Gastroesophageal sphincter (tissue), 3 donors: Measurements from ENCODE around the gene PKN1.

Experiments
- POLR2A ChIP-seq, 2 donors: fragments of 450-650 bp; IDR thresholded peaks; one replicate each; pipeline ENCODE4 v1.6.1; 2017; ENCODE audit warnings: antibody characterized with exemption in 2 of 2, mild to moderate bottlenecking in 2 of 2, moderate library complexity in 1 of 2
- POLR2AphosphoS5 ChIP-seq: sonication (generic); formaldehyde crosslinking; IDR thresholded peaks from one replicate; pipeline ENCODE4 v1.6.1; 2017; ENCODE audit warnings: antibody characterized with exemption
- TF ChIP-seq, protein P1 (sequence below), 4 experiments: fragments of 200-600 bp in 2 of 4; fragments of 450-650 bp in 2 of 4; sonication (generic) in 1 of 4; IDR thresholded peaks; one replicate each; pipeline ENCODE4 v1.5.1; 2017 to 2019; ENCODE audit warnings: antibody characterized with exemption in 4 of 4, mild to moderate bottlenecking in 2 of 4, moderate library complexity in 2 of 4

DNA sequence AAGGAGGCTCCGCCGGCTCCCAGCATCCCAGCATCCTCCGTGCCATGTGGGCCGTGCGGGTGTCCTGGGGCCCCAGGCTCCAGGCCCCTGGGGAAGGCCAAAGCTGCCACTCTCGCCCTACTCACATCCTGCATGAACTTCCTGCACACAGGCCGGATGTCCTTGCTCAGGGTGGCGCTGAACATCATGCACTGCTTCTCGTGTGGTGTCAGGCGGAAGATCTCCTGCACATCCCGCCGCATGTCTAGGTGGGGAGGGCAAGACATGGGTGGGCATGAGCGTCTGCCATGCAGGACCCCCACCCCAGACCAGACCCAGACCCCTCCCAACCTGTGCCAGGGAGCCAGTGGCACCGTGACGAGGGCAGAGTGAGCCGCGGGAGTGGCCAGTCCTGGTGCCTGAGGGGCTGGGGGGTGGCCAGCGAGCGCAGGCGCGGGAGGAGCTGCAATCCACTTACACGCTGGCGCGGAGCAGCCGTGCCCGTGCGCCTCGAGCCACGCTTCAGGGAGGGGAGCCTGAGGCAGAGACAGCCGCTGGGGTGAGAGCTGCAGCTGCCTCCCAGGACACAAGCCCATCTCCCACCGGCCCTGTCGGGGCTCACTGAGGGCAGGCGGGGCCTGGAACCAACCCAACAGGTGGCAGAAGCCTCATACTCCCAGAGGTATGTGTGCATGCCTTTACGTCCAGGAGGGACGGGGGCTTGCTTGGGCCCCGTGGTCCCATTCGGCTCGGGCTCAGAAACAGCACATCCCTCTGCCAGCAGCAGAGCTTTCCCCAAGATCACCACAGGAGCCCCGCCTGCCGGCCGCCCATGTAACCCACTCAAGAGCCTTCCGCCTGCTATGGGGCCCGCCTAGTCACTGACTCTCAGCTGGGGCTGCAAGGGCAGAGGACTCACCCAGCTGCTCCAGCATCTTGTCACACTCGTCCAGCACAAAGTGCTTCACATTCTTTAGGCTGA, 22.7 kb upstream of the PKN1 start:
- TF ChIP-seq, protein P1, sequence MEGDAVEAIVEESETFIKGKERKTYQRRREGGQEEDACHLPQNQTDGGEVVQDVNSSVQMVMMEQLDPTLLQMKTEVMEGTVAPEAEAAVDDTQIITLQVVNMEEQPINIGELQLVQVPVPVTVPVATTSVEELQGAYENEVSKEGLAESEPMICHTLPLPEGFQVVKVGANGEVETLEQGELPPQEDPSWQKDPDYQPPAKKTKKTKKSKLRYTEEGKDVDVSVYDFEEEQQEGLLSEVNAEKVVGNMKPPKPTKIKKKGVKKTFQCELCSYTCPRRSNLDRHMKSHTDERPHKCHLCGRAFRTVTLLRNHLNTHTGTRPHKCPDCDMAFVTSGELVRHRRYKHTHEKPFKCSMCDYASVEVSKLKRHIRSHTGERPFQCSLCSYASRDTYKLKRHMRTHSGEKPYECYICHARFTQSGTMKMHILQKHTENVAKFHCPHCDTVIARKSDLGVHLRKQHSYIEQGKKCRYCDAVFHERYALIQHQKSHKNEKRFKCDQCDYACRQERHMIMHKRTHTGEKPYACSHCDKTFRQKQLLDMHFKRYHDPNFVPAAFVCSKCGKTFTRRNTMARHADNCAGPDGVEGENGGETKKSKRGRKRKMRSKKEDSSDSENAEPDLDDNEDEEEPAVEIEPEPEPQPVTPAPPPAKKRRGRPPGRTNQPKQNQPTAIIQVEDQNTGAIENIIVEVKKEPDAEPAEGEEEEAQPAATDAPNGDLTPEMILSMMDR (IDR thresholded peaks at IDR 0.05) = no peak
- TF ChIP-seq POLR2A (IDR thresholded peaks at IDR 0.05) (no peak), POLR2AphosphoS5 (no peak)
